Stimulated activated naive B cell treated with anti-CD40 and anti-IgM and Interleukin-4, amounts not matched to agents 10 μg/mL and 1 μg/mL and 100 μg/mL, for 72 hours (primary cell): ENCODE measurements around the gene AMY1B.
"Not testable (repeated sequence)": the region's sequence is repeated elsewhere in the genome, so short reads cannot be mapped to it uniquely, and the experiment has no call there.

ENCODE experiments used
- ATAC-seq, 2 donors: fragments of 150-1000 bp; cut with Tn5 transposase; replicated peaks; 2 replicates each; pipeline ENCODE4 v1.10.0; 2021; ENCODE audit warnings: moderate library complexity in 1 of 2
- DNase-seq: peaks from one replicate; pipeline ENCODE4 v3.0.0; 2021
- H3K27ac Mint-ChIP-seq: one replicate; pipeline ENCODE4 v1.8.0; 2022; ENCODE audit warnings: mild to moderate bottlenecking, mixed read lengths
- H3K27me3 Mint-ChIP-seq, 2 donors: one replicate each; pipeline ENCODE4 v1.8.0; 2022; ENCODE audit warnings: mixed read lengths in 2 of 2
- H3K36me3 Mint-ChIP-seq, 2 donors: one replicate each; pipeline ENCODE4 v1.8.0; 2022; ENCODE audit warnings: mixed read lengths in 2 of 2, mild to moderate bottlenecking in 1 of 2
- H3K4me1 Mint-ChIP-seq, 2 donors: one replicate each; pipeline ENCODE4 v1.8.0; 2022; ENCODE audit warnings: mixed read lengths in 2 of 2, mild to moderate bottlenecking in 1 of 2
- H3K4me3 Mint-ChIP-seq, 2 donors: one replicate each; pipeline ENCODE4 v1.8.0; 2022; ENCODE audit warnings: mild to moderate bottlenecking in 2 of 2, mixed read lengths in 2 of 2, moderate library complexity in 1 of 2
- H3K9me3 Mint-ChIP-seq, 2 donors: one replicate each; pipeline ENCODE4 v1.8.0; 2022; ENCODE audit warnings: mixed read lengths in 2 of 2, mild to moderate bottlenecking in 1 of 2

Gene AMY1B

GRCh38 chr1:103696110-103696509, at the start of gene AMY1B:
AMY1B (minus strand) TSS chr1:103696210; CDS start chr1:103695639, 571 bp downstream.
- not testable (repeated sequence) for H3K4me1 Mint-ChIP-seq, ATAC-seq, H3K36me3 Mint-ChIP-seq, H3K9me3 Mint-ChIP-seq, DNase-seq, H3K27me3 Mint-ChIP-seq, H3K4me3 Mint-ChIP-seq, H3K27ac Mint-ChIP-seq

GRCh38 chr1:103745040-103745439, 49.0 kb upstream of the AMY1B start:
- H3K27me3 Mint-ChIP-seq, H3K4me3 Mint-ChIP-seq, H3K36me3 Mint-ChIP-seq, H3K4me1 Mint-ChIP-seq, H3K27ac Mint-ChIP-seq, H3K9me3 Mint-ChIP-seq, ATAC-seq, DNase-seq: not testable (repeated sequence)

- H3K36me3 Mint-ChIP-seq, H3K27me3 Mint-ChIP-seq, ATAC-seq, H3K4me1 Mint-ChIP-seq, H3K27ac Mint-ChIP-seq, H3K4me3 Mint-ChIP-seq, H3K9me3 Mint-ChIP-seq, DNase-seq: not testable (repeated sequence)
These were observed 48.4 kb upstream of the AMY1B start for GRCh38 chr1:103744449-103744848.

GRCh38 chr1:103738031-103738430, 42.0 kb upstream of the AMY1B start:
- not testable (repeated sequence) for H3K9me3 Mint-ChIP-seq, H3K27ac Mint-ChIP-seq, H3K27me3 Mint-ChIP-seq, ATAC-seq, H3K4me1 Mint-ChIP-seq, H3K36me3 Mint-ChIP-seq, H3K4me3 Mint-ChIP-seq, DNase-seq

GRCh38 chr1:103735334-103735733, 39.3 kb upstream of the AMY1B start:
- H3K27me3 Mint-ChIP-seq, H3K36me3 Mint-ChIP-seq, DNase-seq, H3K4me1 Mint-ChIP-seq, H3K4me3 Mint-ChIP-seq, H3K27ac Mint-ChIP-seq, ATAC-seq, H3K9me3 Mint-ChIP-seq: not testable (repeated sequence)

- not testable (repeated sequence) for H3K4me3 Mint-ChIP-seq, H3K27ac Mint-ChIP-seq, H3K9me3 Mint-ChIP-seq, ATAC-seq, H3K27me3 Mint-ChIP-seq, H3K4me1 Mint-ChIP-seq, H3K36me3 Mint-ChIP-seq, DNase-seq
These were observed 25.5 kb upstream of the AMY1B start for GRCh38 chr1:103721473-103721872.

- not testable (repeated sequence) for H3K4me3 Mint-ChIP-seq, H3K9me3 Mint-ChIP-seq, H3K36me3 Mint-ChIP-seq, ATAC-seq, H3K4me1 Mint-ChIP-seq, H3K27ac Mint-ChIP-seq, H3K27me3 Mint-ChIP-seq, DNase-seq
These were observed 21.4 kb upstream of the AMY1B start for GRCh38 chr1:103717404-103717803.

- H3K4me1 Mint-ChIP-seq, H3K27ac Mint-ChIP-seq, H3K27me3 Mint-ChIP-seq, H3K36me3 Mint-ChIP-seq, H3K4me3 Mint-ChIP-seq, DNase-seq, ATAC-seq, H3K9me3 Mint-ChIP-seq: not testable (repeated sequence)
These were observed 14.4 kb upstream of the AMY1B start for GRCh38 chr1:103710381-103710780.

GRCh38 chr1:103707670-103708069, 11.7 kb upstream of the AMY1B start:
- H3K36me3 Mint-ChIP-seq, ATAC-seq, H3K9me3 Mint-ChIP-seq, DNase-seq, H3K4me1 Mint-ChIP-seq, H3K27me3 Mint-ChIP-seq, H3K4me3 Mint-ChIP-seq, H3K27ac Mint-ChIP-seq: not testable (repeated sequence)

GRCh38 chr1:103701256-103701655, 5.2 kb upstream of the AMY1B start:
- ATAC-seq, H3K9me3 Mint-ChIP-seq, H3K36me3 Mint-ChIP-seq, H3K27ac Mint-ChIP-seq, H3K4me3 Mint-ChIP-seq, DNase-seq, H3K4me1 Mint-ChIP-seq, H3K27me3 Mint-ChIP-seq: not testable (repeated sequence)

GRCh38 chr1:103700669-103701068, 4.7 kb upstream of the AMY1B start:
- ATAC-seq, H3K36me3 Mint-ChIP-seq, H3K27ac Mint-ChIP-seq, H3K9me3 Mint-ChIP-seq, H3K27me3 Mint-ChIP-seq, DNase-seq, H3K4me1 Mint-ChIP-seq, H3K4me3 Mint-ChIP-seq: not testable (repeated sequence)

- not testable (repeated sequence) for H3K4me1 Mint-ChIP-seq, DNase-seq, H3K36me3 Mint-ChIP-seq, H3K9me3 Mint-ChIP-seq, H3K4me3 Mint-ChIP-seq, H3K27ac Mint-ChIP-seq, ATAC-seq, H3K27me3 Mint-ChIP-seq
These were observed 1.4 kb upstream of the AMY1B start for GRCh38 chr1:103697430-103697829.

- H3K36me3 Mint-ChIP-seq, H3K4me1 Mint-ChIP-seq, H3K4me3 Mint-ChIP-seq, H3K9me3 Mint-ChIP-seq, H3K27me3 Mint-ChIP-seq, ATAC-seq, DNase-seq, H3K27ac Mint-ChIP-seq: not testable (repeated sequence)
These were observed 19.7 kb downstream of the AMY1B start for GRCh38 chr1:103676335-103676734.

- DNase-seq, H3K36me3 Mint-ChIP-seq, H3K9me3 Mint-ChIP-seq, ATAC-seq, H3K27me3 Mint-ChIP-seq, H3K27ac Mint-ChIP-seq, H3K4me3 Mint-ChIP-seq, H3K4me1 Mint-ChIP-seq: not testable (repeated sequence)
These were observed 40.5 kb downstream of the AMY1B start, which contains the start of gene AMY1A for GRCh38 chr1:103655460-103655859. AMY1A (plus strand) TSS chr1:103655760; CDS start chr1:103656331, 571 bp downstream.

GRCh38 chr1:103654133-103654532, 41.9 kb downstream of the AMY1B start:
- H3K4me1 Mint-ChIP-seq, H3K27me3 Mint-ChIP-seq, DNase-seq, H3K9me3 Mint-ChIP-seq, H3K4me3 Mint-ChIP-seq, ATAC-seq, H3K27ac Mint-ChIP-seq, H3K36me3 Mint-ChIP-seq: not testable (repeated sequence)

- H3K4me1 Mint-ChIP-seq, H3K27ac Mint-ChIP-seq, DNase-seq, H3K27me3 Mint-ChIP-seq, H3K9me3 Mint-ChIP-seq, H3K4me3 Mint-ChIP-seq, ATAC-seq, H3K36me3 Mint-ChIP-seq: not testable (repeated sequence)
These were observed 45.1 kb downstream of the AMY1B start for GRCh38 chr1:103650889-103651288.
